H1 (cell line): ENCODE measurements around the gene ABHD12B. TPM values are rescaled to one million over a fixed set of nuclear protein-coding genes. Genes with fewer than 3 reads are reported as not detected.

ENCODE experiments used
- CTCF ChIA-PET: fragments of 300-600 bp; sonication (Branson Sonifier 250); formaldehyde crosslinking; loops from one replicate; lab custom pipeline; 2021; ENCODE audit not compliant: partially characterized antibody; lab: Charles Lee
- POLR2A ChIA-PET: fragments of 300-600 bp; sonication (Branson Sonifier 250); formaldehyde crosslinking; loops from one replicate; lab custom pipeline; 2021; ENCODE audit warnings: inconsistent platforms; ENCODE audit not compliant: partially characterized antibody; lab: Charles Lee
- DNase-seq, 2 experiments: peaks; one replicate each; pipeline versions ENCODE4 v3.0.0 to v3.0.0-alpha.2; 2010 to 2022; ENCODE audit warnings: low spot score in 2 of 2, low read depth in 1 of 2, mixed read lengths in 1 of 2
- FAIRE-seq: peaks from 2 replicates; lab custom pipeline; 2011; peaks lifted over from hg19 to GRCh38; lab: Jason Lieb, UNC
- H2AFZ ChIP-seq: 2 replicates; pipeline ENCODE4 v1.8.1; 2012; ENCODE audit warnings: low read length, inconsistent platforms
- H2AK5ac ChIP-seq: 2 replicates; pipeline ENCODE4 v1.6.1; 2013; ENCODE audit warnings: low read depth, low read length
- H2BK120ac ChIP-seq: replicated peaks from 2 replicates; pipeline ENCODE3; 2013; ENCODE audit warnings: low read depth, low read length, inconsistent platforms
- H2BK12ac ChIP-seq: 2 replicates; pipeline ENCODE4 v1.6.1; 2013; ENCODE audit warnings: low read depth, low read length
- H2BK15ac ChIP-seq: 2 replicates; pipeline ENCODE4 v1.6.1; 2013; ENCODE audit warnings: low read length
- H2BK20ac ChIP-seq: 2 replicates; pipeline ENCODE4 v1.6.1; 2013; ENCODE audit warnings: low read length
- H2BK5ac ChIP-seq: 2 replicates; pipeline ENCODE4 v1.6.1; 2013; ENCODE audit warnings: low read depth, low read length
- H3K14ac ChIP-seq: 2 replicates; pipeline ENCODE4 v1.6.1; 2013; ENCODE audit warnings: inconsistent platforms; ENCODE audit not compliant: insufficient read length
- H3K18ac ChIP-seq: 2 replicates; pipeline ENCODE4 v1.6.1; 2013; ENCODE audit warnings: low read length; ENCODE audit errors: extremely low read depth
- H3K23ac ChIP-seq: 2 replicates; pipeline ENCODE4 v1.6.1; 2013; ENCODE audit warnings: inconsistent platforms; ENCODE audit not compliant: insufficient read length
- H3K23me2 ChIP-seq: 2 replicates; pipeline ENCODE4 v1.6.1; 2013; ENCODE audit warnings: low read depth, low read length
- H3K27ac ChIP-seq: 2 replicates; pipeline ENCODE4 v1.6.1; 2011; ENCODE audit warnings: low read depth, low read length, inconsistent platforms
- H3K27me3 ChIP-seq, 4 experiments: replicated peaks in 1 of 4; 1 replicate in 1 of 4; 2 replicates in 3 of 4; pipeline versions ENCODE4 v1.6.1 to v1.8.1; 2011 to 2013; ENCODE audit warnings: low read length in 3 of 4, mild to moderate bottlenecking in 3 of 4, inconsistent platforms in 2 of 4, mixed read lengths in 2 of 4, moderate library complexity in 1 of 4; ENCODE audit not compliant: control insufficient read depth in 3 of 4, insufficient read depth in 3 of 4; ENCODE audit errors: extremely low read depth in 1 of 4
- H3K36me3 ChIP-seq, 4 experiments: 2 replicates each; pipeline versions ENCODE4 v1.6.1 to v1.8.1; 2011 to 2013; ENCODE audit warnings: mild to moderate bottlenecking in 4 of 4, low read length in 3 of 4, moderate library complexity in 2 of 4, control low read depth in 1 of 4, inconsistent platforms in 1 of 4; ENCODE audit not compliant: insufficient read depth in 4 of 4, control insufficient read depth in 2 of 4
- H3K4ac ChIP-seq: replicated peaks from 2 replicates; pipeline ENCODE3; 2013; ENCODE audit warnings: low read length, low read depth, mixed read lengths, inconsistent platforms; ENCODE audit not compliant: insufficient read length
- H3K4me1 ChIP-seq, 4 experiments: replicated peaks in 1 of 4; 1 replicate in 1 of 4; 2 replicates in 3 of 4; pipeline versions ENCODE4 v1.6.1 to v1.8.1; 2011 to 2013; ENCODE audit warnings: low read length in 3 of 4, inconsistent platforms in 2 of 4, mixed read lengths in 1 of 4; ENCODE audit not compliant: insufficient read depth in 4 of 4, control insufficient read depth in 3 of 4
- H3K4me2 ChIP-seq, 2 experiments: 2 replicates each; pipeline versions ENCODE4 v1.6.1 to v1.8.1; 2011 to 2013; ENCODE audit warnings: low read depth in 2 of 2, low read length in 2 of 2, control low read depth in 1 of 2, inconsistent platforms in 1 of 2, mild to moderate bottlenecking in 1 of 2; ENCODE audit not compliant: insufficient read depth in 1 of 2
- H3K4me3 ChIP-seq, 4 experiments: fragments of 200-600, 300-600 bp in 1 of 4; sonication (generic), shearing (Covaris generic), sonication (Bioruptor Twin) in 1 of 4; 2 replicates each; pipeline versions ENCODE4 v1.5.1 to v1.8.1; 2011 to 2016; ENCODE audit warnings: low read length in 4 of 4, low read depth in 3 of 4, control low read depth in 2 of 4, inconsistent platforms in 2 of 4, mild to moderate bottlenecking in 2 of 4, mixed read lengths in 1 of 4, moderate library complexity in 1 of 4; ENCODE audit not compliant: insufficient read depth in 2 of 4; ENCODE audit errors: extremely low read depth in 1 of 4
- H3K56ac ChIP-seq: replicated peaks from 2 replicates; pipeline ENCODE3; 2013; ENCODE audit warnings: low read depth, mild to moderate bottlenecking, mixed read lengths, low read length, inconsistent platforms; ENCODE audit not compliant: insufficient read length
- H3K79me1 ChIP-seq: 2 replicates; pipeline ENCODE4 v1.6.1; 2013; ENCODE audit warnings: low read depth, low read length, control low read depth
- H3K79me2 ChIP-seq, 2 experiments: 2 replicates each; pipeline versions ENCODE4 v1.6.1 to v1.8.1; 2012 to 2013; ENCODE audit warnings: low read length in 2 of 2, mild to moderate bottlenecking in 2 of 2, inconsistent platforms in 1 of 2; ENCODE audit not compliant: insufficient read depth in 2 of 2, control insufficient read depth in 1 of 2
- H3K9ac ChIP-seq, 4 experiments: replicated peaks in 1 of 4; 1 replicate in 1 of 4; 2 replicates in 3 of 4; pipeline versions ENCODE4 v1.6.1 to v1.8.1; 2011 to 2013; ENCODE audit warnings: low read depth in 3 of 4, low read length in 3 of 4, control low read depth in 2 of 4, mild to moderate bottlenecking in 2 of 4, moderate library complexity in 2 of 4, inconsistent platforms in 1 of 4; ENCODE audit errors: extremely low read depth in 1 of 4
- H3K9me3 ChIP-seq, 2 experiments: 2 replicates each; pipeline versions ENCODE4 v1.6.1 to v1.8.1; 2012 to 2013; ENCODE audit warnings: mild to moderate bottlenecking in 2 of 2, moderate library complexity in 2 of 2, control low read depth in 1 of 2, inconsistent platforms in 1 of 2, low read depth in 1 of 2, low read length in 1 of 2, mixed read lengths in 1 of 2; ENCODE audit not compliant: insufficient read depth in 2 of 2
- H4K20me1 ChIP-seq, 2 experiments: replicated peaks in 1 of 2; 2 replicates each; pipeline versions ENCODE3 to v1.8.1; 2011 to 2013; ENCODE audit warnings: inconsistent platforms in 2 of 2, low read length in 2 of 2, mild to moderate bottlenecking in 1 of 2; ENCODE audit not compliant: insufficient read depth in 2 of 2, control insufficient read depth in 1 of 2
- H4K5ac ChIP-seq: 2 replicates; pipeline ENCODE4 v1.6.1; 2013; ENCODE audit warnings: low read length, low read depth, mixed read lengths, inconsistent platforms; ENCODE audit not compliant: insufficient read length
- H4K8ac ChIP-seq: 2 replicates; pipeline ENCODE4 v1.8.0; 2013; ENCODE audit warnings: mild to moderate bottlenecking, moderate library complexity, low read length, inconsistent platforms; ENCODE audit not compliant: insufficient read depth; ENCODE audit errors: extremely low read depth
- H4K91ac ChIP-seq: replicated peaks from 2 replicates; pipeline ENCODE3; 2013; ENCODE audit warnings: low read length, mixed read lengths, inconsistent platforms; ENCODE audit not compliant: insufficient read length
- BCL11A ChIP-seq, 2 experiments: IDR thresholded peaks; one replicate each; pipeline ENCODE4 v1.6.1; 2011; ENCODE audit warnings: low read depth in 2 of 2, low read length in 2 of 2, mild to moderate bottlenecking in 2 of 2
- BRCA1 ChIP-seq: IDR thresholded peaks from 2 replicates; pipeline ENCODE4 v1.6.1; 2012; ENCODE audit warnings: low read depth, low read length, improper control_type of control experiment
- EZH2 ChIP-seq: fragments of 200-600 bp; sonication (generic); IDR thresholded peaks from 2 replicates; pipeline ENCODE4 v1.7.1; 2012; ENCODE audit warnings: low read depth, mild to moderate bottlenecking, moderate library complexity, low read length, inconsistent platforms; ENCODE audit not compliant: severe bottlenecking
- FOSL1 ChIP-seq: IDR thresholded peaks from 2 replicates; pipeline ENCODE4 v1.6.1; 2011; ENCODE audit warnings: mild to moderate bottlenecking, low read depth, low read length, moderate library complexity; ENCODE audit not compliant: insufficient read depth
- RXRA ChIP-seq: IDR thresholded peaks from 2 replicates; pipeline ENCODE4 v1.6.1; 2011; ENCODE audit warnings: low read depth, mild to moderate bottlenecking, low read length, moderate library complexity; ENCODE audit not compliant: insufficient read depth
- SIN3A ChIP-seq, 2 experiments: IDR thresholded peaks in 1 of 2; conservative IDR thresholded peaks in 1 of 2; 2 replicates each; pipeline ENCODE4 v1.6.1; 2011 to 2012; ENCODE audit warnings: low read length in 2 of 2, improper control_type of control experiment in 1 of 2, low read depth in 1 of 2, mild to moderate bottlenecking in 1 of 2
- SIRT6 ChIP-seq: IDR thresholded peaks from one replicate; pipeline ENCODE4 v1.7.1; 2012; ENCODE audit warnings: low read length, inconsistent platforms
- SP2 ChIP-seq: IDR thresholded peaks from 2 replicates; pipeline ENCODE4 v1.6.1; 2012; ENCODE audit warnings: mild to moderate bottlenecking, low read length, inconsistent platforms
- WGBS, 2 experiments: shearing (Covaris generic) in 1 of 2; methylation state at CpG; one replicate each; pipeline versions ENCODE4 v1.1.6 to v1.1.7; 2013 to 2015; ENCODE audit warnings: low lambda C conversion rate in 2 of 2, mixed read lengths in 2 of 2, inconsistent platforms in 1 of 2, low coverage in 1 of 2, missing lambda C conversion rate in 1 of 2; ENCODE audit not compliant: insufficient replicate concordance in 2 of 2, insufficient coverage in 1 of 2, insufficient read length in 1 of 2; ENCODE audit errors: extremely low coverage in 1 of 2, missing lambda C conversion rate in 1 of 2; 5-methylcytosine and 5-hydroxymethylcytosine counted together
- polyA plus RNA-seq, 7 experiments: library from polyadenylated mRNA; depleted of rRNA in 3 of 7; stranded (reverse) in 5 of 7; unstranded in 2 of 7; fragments of >200 nt in 5 of 7; fragments of 200-250 nt in 2 of 7; gene quantifications; 1 replicate in 5 of 7; 2 replicates in 1 of 7; 4 replicates in 1 of 7; pipeline versions ENCODE4 v1.2.1 to v1.2.3, GENCODE V29; 2011 to 2013; ENCODE audit warnings: missing spikeins in 2 of 7, mixed read lengths in 2 of 7
- total RNA-seq: library from RNA; stranded (reverse); fragmentation: NEBNext Ultra II Directional; extraction: Animal tissue kit (Norgen Biotek cat#: 25700); gene quantifications from 2 replicates; pipeline ENCODE4 v1.2.1, GENCODE V29; 2021

The ABHD12B gene
- total and polyA plus RNA-seq, 2 of the 8 experiments (the other 6 are each of a cell fraction or from before 2014, with no cell fraction given), result 4.0 to 102 TPM

GRCh38 chr14:50883827-50884197, 12.0 kb downstream of the ABHD12B start:
- H3K23ac ChIP-seq, result no peak overlapping the region
- no peaks in the 10 kb centered on the region; a peak in 1 of 8 replicates for H3K36me3 ChIP-seq
- 80% methylated on average over 1 of the region's 1 CpG; no CpG with 5 or more reads in 1 of the 2 experiments for WGBS, 2 experiments
- TF ChIP-seq SIN3A (conservative IDR thresholded peaks at IDR 0.05 in 1 of 2, IDR thresholded peaks at IDR 0.05 in 1 of 2; ENCODE audit: low read depth in 1 of 2, low read length in 2 of 2), result no peak
- no peak for TF ChIP-seq BRCA1
- no peak for TF ChIP-seq BCL11A (IDR thresholded peaks at IDR 0.05; ENCODE audit: low read depth in 2 of 2, low read length in 2 of 2)
- TF ChIP-seq EZH2, result no peak
- no peak for TF ChIP-seq SP2
- TF ChIP-seq FOSL1, result no peak
- no peak for TF ChIP-seq RXRA
- no peak for TF ChIP-seq SIRT6
- TF ChIP-seq, all 59 proteins: peak for 0
- Histone ChIP-seq H3K9me3 (no peaks in the 10 kb centered on the region), H2BK120ac (no peak overlapping the region), H2BK15ac (no peak overlapping the region), H3K79me1 (no peaks in the 10 kb centered on the region), H2BK5ac (no peak overlapping the region), H3K4ac (no peak overlapping the region), H4K91ac (no peak overlapping the region), H4K8ac (no peak overlapping the region), H3K14ac (no peak overlapping the region), H3K56ac (no peak overlapping the region), H2BK12ac (no peak overlapping the region), H2AK5ac (no peak overlapping the region), H3K23me2 (no peaks in the 10 kb centered on the region), H2AFZ (no peak overlapping the region), H3K18ac (no peak overlapping the region), H3K27ac (no peak overlapping the region), H3K4me2 (no peak overlapping the region), H3K79me2 (peaks cover 0 to 3% of the 10 kb centered on the region in 2 experiments; a peak in 1 of 4 replicates), H2BK20ac (no peak overlapping the region), H3K4me3 (no peak overlapping the region), H3K9ac (no peak overlapping the region), H3K4me1 (peaks cover 0 to 3% (median 0%) of the 10 kb centered on the region in 4 experiments; a peak in 1 of 7 replicates), H3K27me3 (no peaks in the 10 kb centered on the region), H4K20me1 (no peaks in the 10 kb centered on the region), H4K5ac (no peak overlapping the region)
- FAIRE-seq (no peak), DNase-seq (no peak)
- POLR2A ChIA-PET, result interaction anchor here (1.0 kb wide), 1 partner anchor 572 kb away, joined by 3 read pairs; no protein-coding TSS in a partner anchor
- CTCF ChIA-PET, result interaction anchor here (1.4 to 1.7 kb wide), 2 partner anchors 13 to 30 kb away, joined by 3 to 5 read pairs; partner anchors contain the start of gene ABHD12B
